ENCODE measurements around the gene MYO6.

MYO6 gene

DNA sequence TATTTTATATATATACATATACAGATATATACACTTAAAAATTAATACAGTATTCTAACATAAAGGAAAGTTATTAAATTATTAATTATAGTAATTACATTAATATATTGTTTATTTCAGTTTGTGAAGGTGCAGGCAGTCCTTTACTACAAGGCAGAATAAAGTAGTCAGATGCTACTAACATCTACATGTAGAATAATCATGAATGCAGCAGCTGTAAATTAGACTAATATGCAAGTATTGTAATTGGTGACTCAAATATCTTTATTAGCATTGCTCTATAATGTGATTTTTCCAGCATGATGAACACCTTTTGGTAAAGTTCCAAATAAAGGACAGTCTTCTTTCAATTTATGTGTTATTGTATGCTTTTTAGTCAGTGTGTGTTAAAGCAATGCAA, 17.3 kb downstream of the MYO6 start:
- DNase-seq (ENCODE audit: low read depth in 2 of 2), result no peak

DNA sequence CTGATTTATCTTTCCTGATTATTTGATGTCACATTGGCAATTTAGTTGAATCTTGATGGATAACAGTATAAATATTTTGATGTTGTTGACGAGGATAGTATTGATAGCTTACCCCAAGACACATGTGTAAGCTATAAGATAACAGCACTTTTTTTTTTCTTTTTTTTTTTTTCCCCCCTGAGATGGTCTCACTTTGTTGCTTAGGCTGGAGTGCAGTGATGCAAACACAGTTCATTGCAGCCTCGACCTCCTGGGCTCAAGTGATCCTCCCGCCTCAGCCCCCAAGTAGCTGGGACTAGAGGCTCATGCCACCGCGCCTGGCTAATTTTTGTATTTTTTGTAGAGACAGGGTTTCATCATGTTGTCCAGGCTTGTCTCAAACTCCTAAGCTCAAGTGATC, 21.8 kb downstream of the MYO6 start:
- DNase-seq (ENCODE audit: low read depth in 2 of 2), result no peak

DNA sequence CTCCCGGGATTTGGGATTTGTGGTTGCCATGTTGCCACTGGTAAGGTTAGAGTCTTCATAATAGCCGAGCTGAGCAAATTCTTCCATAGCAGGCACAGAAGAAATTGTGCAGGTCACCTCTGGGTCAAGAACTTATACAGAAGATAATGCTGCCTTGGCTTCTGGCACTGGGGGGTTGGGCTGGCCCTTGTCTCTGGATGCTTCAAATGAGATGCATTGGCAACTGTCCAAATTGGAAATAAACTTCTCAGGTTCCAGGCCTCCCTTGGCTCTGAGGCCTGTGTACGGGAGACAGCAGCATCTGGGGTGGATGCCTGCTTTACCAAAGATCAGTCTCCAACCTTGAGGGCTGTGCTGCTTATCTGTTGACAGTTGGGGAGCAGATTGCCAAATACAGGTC, 26.2 kb downstream of the MYO6 start:
- DNase-seq (ENCODE audit: low read depth in 2 of 2), result no peak

DNA sequence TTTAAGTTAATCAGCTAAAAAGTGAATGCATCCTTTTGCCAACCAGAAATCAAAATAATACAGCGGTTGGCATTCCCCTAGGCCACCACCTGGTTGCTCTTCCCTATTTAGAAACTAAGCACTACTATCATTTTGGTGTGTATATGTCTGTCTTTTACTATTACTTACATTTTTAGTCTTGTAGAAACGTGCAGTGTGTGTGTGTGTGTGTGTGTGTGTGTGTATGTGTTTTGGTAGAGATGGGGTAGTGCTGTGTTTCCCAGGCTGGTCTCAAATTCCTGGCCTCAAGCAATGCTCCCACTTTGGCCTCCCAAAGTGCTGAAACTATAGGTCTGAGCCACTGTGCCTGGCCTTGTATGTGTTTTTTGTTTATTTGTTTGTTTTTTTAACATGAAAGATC, 27.4 kb downstream of the MYO6 start:
- no peak for DNase-seq (ENCODE audit: low read depth in 2 of 2)

DNA sequence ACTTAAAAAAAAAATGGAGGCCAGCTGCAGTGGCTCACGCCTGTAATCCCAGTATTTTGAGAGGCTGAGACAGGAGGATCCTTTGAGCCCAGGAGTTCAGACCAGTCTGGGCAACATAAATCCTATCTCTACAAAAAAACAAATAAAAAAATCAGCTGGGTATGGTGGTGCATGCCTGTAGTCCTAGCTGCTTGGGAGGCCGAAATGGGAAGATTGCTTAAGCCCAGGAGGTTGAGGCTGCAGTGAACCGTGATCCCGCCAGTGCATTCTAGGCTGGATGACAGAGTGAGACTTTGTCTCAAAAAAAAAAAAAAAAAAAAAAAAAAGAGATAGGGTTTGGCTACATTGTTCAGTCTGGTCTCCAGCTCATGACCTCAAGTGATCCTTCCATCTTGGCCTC, 29.7 kb downstream of the MYO6 start:
- DNase-seq (ENCODE audit: low read depth in 2 of 2), result no peak

DNA sequence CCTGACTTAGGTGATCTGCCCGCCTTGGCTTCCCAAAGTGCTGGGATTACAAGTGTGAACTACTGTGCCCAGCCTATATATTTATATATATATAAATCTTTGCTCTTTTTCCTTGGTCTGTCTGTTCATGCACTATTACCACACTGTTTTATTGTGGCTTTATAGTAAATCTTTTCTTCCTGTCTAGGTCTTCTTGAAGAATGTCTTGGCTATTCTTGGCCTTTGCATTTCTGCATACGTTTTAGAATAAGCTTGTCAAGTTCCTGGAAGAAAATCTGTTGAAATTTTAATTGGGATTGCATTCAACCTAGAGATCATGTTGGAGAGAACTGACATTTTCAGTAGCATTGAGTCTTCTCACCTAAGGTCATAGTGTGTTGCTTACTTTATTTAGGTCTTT, 37.1 kb downstream of the MYO6 start:
- DNase-seq (ENCODE audit: low read depth in 2 of 2), result no peak

DNA sequence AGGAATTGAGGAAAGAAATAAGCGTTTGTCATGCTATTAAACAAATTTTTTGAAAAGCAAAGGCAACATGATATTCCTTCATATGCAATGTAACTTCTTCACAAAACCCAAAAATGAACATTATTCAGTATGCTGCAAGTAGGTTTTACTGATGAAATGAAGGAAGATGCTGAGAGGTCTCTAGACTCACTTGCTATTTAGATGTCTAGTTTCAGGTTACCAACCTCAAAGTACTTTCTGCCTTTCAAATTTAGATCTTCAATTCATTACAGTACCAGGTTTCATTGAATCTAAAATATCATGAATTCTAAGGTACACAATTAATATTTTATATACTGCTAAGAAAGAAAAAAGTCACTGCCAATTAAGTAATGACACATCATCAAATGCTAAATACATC, 39.9 kb downstream of the MYO6 start:
- DNase-seq (ENCODE audit: low read depth in 2 of 2), result no peak

DNA sequence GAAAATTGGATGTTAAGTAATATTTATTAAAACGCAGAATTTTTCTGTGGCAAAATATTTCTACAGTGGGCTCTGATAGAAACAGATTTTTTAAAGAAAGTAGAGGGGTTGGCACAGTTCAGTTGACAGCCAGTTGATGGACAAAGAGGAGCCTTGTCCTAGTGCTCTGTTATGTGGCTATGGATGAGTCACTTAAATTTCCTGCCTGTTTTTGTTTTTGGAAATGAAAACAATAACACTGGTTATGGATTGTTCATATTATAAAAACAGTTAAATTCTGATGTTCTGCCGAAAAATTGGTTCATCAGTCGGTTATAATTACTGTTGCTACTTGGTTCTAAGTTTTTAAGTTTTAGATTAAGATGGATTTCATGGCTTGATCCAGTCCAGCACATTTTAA, 42.8 kb downstream of the MYO6 start:
- DNase-seq (ENCODE audit: low read depth in 2 of 2), result no peak

DNA sequence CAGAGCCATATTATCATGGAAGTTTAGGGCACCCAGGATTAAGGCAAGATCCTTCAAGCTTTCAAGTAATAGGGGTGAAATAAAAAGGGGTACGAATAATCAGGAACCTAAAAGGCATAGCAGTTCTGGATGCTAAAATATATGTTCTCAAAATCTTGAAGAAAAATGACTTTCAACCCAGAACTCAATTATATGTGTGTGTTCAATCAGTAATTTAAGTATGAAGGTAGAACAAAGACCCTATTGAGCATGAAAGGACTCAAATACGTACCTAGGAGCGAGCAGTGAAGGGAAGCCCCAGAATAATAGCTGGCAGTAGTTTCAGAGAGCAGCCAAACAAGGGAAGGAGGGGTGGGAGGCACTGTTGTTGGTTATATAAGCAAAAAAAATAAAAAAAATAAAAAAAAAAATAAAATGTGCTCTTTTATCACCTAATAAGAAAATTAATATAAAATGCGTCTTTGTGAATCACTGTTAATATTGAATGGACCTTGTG, 45.4 kb downstream of the MYO6 start:
- DNase-seq (ENCODE audit: low read depth in 2 of 2), result no peak

DNA sequence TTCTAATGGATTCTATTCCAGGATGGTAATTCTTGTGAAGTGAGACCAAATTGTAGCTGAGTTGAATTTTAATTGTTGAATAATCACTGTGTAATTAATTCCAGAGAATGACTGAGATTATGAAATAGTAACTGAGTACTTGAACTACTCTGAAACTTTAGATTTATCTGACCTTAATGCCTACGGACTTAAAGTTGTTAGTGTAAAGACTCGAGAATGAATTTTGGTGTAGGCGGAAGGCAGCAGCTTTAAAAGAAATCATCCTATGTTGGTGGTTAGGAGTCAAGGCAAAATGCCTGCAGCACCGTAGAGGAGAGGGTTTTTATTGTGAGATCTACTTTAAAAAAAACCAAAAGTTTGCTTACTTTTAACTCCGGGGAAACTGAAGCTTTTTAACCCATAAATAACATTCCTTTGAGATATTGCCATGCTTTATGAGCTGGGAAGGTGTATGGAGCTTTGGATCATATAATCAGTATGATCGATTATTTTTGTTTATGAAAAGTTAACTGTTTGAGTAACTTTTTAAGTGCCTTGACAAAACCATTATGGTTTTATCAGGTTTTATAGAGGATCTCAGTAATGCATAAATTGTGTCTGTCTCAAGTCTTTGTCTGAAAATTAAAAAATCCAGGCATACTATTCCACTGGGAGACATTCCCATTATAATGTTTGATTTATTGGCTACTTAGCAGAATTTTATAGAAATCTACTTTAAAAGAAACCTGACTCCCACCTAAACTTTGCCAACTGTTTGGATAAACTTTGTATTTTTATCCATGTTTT, 46.1 kb downstream of the MYO6 start:
- no peak for DNase-seq (ENCODE audit: low read depth in 2 of 2)

DNA sequence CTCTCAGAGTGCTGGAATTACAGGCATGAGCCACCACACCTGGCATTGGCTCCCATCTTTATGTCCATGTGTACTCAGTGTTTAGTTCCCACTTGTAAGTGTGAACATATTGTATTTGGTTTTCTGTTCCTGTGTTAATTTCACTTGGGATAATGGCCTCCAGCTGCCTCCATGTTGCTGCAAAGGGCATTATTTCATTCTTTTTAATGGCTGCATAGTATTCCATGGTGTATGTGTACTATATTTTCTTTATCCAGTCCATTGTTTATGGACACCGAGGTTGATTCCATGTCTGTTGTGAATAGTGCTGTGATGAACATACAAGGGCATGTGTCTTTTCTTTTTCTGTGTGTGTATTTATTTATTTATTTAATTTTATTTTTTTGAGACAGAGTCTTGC, 47.7 kb downstream of the MYO6 start:
- DNase-seq (ENCODE audit: low read depth in 2 of 2), result no peak

DNA sequence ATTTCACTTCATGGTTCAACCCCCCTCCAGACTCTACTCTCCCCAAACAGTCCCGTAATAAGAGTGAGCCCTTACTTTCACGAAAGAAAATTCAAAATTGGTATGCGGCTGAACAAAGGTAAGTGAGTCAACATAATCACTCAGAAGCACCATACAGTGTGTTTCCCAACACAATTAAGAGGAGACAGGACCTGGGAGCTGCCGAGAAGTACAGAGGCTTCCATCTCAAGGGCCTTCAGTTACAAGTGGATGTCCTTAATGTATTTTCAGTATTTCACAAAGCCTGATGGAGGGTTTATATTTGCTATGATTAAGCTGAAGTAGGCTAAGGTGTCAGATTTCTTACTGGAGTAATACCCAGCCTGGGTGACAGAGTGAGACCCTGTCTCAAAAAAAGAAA, 51.1 kb downstream of the MYO6 start:
- DNase-seq (ENCODE audit: low read depth in 2 of 2), result no peak

DNA sequence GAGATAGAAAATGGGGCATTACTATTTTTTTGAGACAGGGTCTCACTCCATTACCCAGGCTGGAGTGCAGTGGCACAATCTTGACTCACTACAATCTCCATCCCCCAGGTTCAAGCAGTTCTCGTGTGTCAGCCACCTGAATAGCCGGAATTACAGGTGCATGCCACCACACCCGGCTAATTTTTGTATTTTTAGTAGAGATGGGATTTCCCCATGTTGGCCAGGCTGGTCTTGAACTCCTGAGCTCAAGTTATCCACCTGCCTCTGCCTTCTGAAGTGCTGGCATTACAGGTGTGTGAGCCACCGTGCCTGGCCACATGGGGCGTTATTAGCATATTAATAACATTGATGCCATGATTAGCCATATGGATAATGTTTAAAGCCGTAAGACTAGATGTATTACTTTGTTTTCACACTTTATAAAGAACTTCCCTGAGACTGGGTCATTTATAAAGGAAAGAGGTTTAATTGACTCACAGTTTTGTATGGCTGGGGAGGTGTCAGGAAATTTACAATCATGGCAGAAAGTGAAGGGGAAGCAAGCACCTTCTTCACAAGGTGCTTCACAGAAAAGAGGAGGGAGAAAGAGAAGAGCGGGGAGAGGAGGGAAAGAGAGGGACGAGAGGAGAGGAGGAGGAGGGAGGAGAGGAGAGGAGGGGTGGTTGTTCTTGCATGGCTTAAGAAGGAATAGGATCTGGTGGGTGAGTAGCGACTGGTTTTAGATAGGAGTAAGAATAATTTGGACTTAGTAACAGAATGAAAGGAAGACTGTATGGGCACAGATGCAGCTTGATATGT, 51.9 kb downstream of the MYO6 start:
- no peak for DNase-seq (ENCODE audit: low read depth in 2 of 2)

DNA sequence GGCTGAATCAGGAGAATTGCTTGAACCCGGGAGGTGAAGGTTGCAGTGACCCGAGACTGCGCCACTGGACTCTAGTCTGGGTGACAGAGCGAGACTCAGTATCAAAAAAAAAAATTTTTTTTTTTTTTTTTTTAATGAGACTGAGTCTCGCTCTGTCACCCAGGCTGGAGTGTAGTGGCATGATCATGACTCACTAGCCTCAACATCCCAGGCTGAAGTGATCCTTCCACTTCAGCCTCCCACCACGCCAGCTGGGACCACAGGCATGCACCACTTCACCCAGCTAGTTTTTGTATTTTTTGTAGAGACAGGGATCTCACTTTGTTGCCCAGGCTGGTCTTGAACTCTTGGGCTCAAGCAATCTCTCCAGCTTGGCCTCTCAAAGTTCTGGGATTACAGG, 53.3 kb downstream of the MYO6 start:
- DNase-seq (ENCODE audit: low read depth in 2 of 2), result no peak

DNA sequence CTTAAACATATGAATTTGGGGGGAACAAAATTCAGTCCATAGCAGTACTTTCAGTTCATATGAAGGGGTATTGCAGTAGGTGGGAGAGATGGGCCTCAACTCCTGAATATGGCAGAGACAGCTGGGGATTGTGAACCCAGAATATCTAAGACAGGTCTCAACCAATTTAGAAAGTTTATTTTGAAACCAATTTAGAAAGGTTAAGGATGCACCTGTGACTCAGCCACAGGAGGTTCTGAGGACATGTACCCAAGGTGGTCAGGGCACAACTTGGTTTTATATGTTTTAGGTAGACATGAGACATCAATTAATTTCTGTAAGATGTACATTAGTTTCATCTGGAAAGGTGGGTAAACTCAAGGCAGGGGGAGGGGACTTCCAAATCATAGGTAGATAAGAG, 59.5 kb downstream of the MYO6 start:
- DNase-seq (ENCODE audit: low read depth in 2 of 2), result no peak

DNA sequence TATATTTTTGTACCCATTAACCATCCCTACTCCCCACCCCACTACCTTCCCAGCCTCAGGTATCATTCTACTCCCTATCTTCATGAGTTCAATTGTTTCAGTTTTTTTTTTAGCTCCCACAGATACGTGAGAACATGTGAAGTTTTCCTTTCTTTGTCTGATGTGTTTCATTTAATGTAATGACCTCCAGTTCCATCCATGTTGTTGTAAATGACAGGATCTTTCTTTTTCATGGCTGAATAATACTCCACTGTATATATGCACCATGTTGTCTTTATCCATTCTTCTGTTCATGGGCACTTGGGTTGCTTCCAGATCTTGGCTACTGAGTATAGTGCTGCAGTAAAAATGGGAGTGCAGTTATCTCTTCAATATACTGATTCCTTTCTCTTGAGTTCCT, 63.5 kb downstream of the MYO6 start:
- DNase-seq (ENCODE audit: low read depth in 2 of 2), result no peak

DNA sequence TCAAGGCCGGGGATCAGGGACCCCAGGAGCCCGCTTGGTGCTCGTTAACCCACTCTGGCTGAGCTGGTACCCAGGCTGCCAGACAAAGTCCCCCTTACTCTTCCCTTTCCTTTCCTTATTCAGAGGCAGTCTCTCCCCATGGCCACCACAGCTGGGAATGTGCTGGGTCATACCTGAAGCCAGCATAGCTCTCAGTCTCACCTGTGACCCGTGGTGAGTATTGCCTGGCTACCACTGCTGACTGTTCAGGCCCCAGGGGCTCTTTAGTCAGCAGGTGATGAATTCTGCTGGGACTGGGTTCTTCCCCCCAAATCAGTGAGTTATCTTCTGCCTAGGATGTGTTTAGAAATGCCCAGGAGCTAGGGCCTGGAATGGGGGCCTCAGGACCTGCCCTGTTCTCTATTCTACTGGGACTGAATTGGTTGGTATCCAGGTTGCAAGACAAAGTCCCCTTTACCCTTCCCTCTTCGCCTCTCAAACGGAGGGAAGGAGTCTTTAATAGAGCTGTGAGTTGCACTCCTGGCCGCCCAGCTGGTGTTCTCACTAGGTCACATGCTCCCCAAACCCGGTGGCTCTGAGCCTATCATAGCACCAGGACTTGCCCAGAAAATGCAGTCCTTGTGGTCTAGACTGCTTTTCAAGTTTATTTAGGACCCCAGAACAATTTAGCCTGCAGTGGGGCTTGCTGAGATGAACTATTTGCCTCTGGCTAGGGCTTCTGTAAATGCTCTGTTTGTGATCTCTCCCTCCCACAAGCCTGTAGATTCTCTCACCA, 64.6 kb downstream of the MYO6 start:
- no peak for DNase-seq (ENCODE audit: low read depth in 2 of 2)

DNA sequence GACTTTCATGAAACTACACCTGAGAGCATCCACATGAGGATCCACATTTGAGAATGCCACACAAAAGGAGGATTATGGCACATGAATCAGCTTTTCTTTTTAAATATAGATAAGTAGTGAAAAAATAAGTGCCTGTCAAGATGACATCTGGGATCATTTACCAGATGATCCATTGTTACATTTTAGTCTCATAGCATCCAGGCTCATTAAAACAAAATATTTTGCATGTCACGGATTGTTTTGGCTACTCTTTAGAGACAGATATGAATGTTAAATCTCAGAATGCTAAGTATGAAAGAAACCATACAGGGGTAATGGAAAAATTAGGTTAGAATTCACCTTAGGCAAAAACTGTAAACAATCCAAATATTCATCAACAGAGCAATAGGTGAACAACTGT, 66.7 kb downstream of the MYO6 start:
- peak; percentile 5 to 14 for DNase-seq (ENCODE audit: low read depth in 2 of 2)

DNA sequence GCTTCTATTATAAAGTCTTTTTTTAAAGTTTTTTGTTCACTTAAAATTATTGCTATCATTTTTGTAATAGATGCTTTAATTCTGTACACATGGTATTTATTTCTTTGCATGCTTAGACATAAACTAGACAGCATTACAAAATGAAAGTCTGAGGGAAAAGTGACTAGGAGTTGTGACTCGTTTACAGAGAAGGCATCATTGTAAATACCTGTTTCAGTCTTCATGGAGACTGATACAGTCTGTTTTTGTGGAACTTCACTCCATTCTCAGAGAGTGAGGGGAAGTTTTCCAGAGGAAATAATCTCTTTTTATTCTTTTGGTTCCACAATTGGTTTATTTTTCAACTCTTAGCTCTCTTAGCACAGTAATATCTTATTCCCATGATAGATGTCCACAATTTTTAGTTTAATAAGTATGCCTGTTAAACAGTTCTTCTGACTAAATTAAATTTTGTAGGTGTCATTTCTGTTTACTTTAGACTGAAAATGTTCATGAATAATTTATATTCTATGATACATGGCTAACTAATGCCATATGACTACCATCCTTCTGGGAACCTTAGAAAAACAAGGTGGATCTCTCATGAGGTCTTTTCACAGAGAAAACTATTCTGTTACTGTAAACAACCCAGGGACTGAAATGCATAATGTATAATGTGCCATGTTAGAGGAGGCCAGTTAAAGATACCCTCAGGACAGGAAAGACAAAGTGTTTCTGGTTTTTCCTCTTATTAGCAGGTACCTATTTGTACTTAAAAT, 69.2 kb downstream of the MYO6 start:
- no peak for DNase-seq (ENCODE audit: low read depth in 2 of 2)

DNA sequence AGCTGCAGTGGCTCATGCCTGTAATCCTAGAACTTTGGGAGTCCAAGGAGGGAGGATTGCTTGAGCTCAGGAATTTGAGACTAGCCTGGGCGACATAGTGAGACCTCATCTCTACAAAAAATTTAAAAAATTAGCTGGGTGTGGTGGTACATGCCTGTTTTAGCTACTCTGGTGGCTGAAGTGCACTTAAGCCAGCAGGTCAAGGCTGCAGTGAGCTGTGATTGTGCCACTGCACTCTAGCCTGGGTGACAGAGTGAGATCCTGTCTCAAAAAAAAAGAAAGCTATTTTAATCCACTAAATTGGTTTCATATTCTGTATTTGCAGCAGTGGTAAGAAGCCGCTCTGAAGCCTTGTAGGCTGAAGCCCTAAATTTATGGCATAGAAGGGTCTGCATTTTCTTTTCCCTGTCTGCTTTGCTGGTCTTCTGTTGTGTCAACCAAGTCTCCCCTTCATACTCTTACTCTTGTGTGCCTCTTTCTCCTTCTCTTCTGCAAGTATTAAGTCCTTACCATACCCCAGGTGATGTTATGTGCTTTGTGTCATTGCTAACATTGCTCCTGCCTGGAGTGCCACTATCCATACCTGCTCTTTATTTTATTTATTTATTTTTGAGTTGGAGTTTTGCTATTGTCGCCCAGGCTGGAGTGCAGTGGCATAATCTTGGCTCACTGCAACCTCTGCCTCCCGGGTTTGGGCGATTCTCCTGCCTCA, 70.9 kb downstream of the MYO6 start:
- no peak for DNase-seq (ENCODE audit: low read depth in 2 of 2)

DNA sequence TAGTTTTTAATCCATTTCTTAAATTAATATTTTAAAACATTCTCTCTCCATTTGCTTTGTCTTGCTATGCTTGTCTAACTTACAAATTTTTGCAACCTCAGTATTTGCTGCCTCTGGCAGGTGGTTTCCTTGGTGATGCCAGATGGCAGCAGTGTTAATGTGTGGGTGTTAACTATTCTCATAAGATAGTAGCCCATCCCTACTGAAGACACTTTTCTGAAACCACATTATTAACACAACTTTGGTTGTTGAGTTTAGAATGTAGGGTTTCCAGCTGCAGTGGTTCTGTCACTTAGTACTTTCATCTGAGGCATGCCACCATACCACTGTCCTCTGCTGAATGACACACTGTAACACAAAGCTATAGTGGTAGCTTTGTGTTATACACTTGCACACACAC, 75.1 kb downstream of the MYO6 start:
- DNase-seq (ENCODE audit: low read depth in 2 of 2), result no peak

All from fibroblast of skin of left biceps (primary cell).